H54 (cell line): ENCODE data around the gene REG3G.

Source experiments
- DNase-seq: peaks from one replicate; pipeline ENCODE4 v3.0.0; 2011; ENCODE audit warnings: low spot score, mixed read lengths; ENCODE audit not compliant: insufficient read length
- FAIRE-seq: peaks from 3 replicates; lab custom pipeline; 2011; peaks lifted over from hg19 to GRCh38; lab: Jason Lieb, UNC
- POLR2A ChIP-seq: IDR thresholded peaks from 2 replicates; pipeline ENCODE4 v1.6.1; 2011; ENCODE audit warnings: low read depth, mild to moderate bottlenecking, low read length

The REG3G gene

GRCh38 chr2:79025421-79025820 lies at the start of gene REG3G:
Gene REG3G (plus strand): TSS chr2:79025702. CDS start chr2:79026094, 392 bp downstream.
- no peak for TF ChIP-seq POLR2A
- DNase-seq = no peak
- FAIRE-seq = no peak

GRCh38 chr2:78977661-78978145 lies 47.8 kb upstream of the REG3G start:
- TF ChIP-seq POLR2A = no peak
- no peak for DNase-seq
- FAIRE-seq = no peak

- no peak for TF ChIP-seq POLR2A
- no peak for DNase-seq
- no peak for FAIRE-seq
Measured at GRCh38 chr2:78978340-78978739, 47.2 kb upstream of the REG3G start.

GRCh38 chr2:78979380-78980151 lies 45.9 kb upstream of the REG3G start:
- no peak for TF ChIP-seq POLR2A
- DNase-seq (no peak), FAIRE-seq (peak; percentile 15)

GRCh38 chr2:78980152-78980465 lies 45.4 kb upstream of the REG3G start:
- TF ChIP-seq POLR2A = no peak
- no peak for DNase-seq
- FAIRE-seq = no peak

- DNase-seq = no peak
- no peak for FAIRE-seq
- no peak for TF ChIP-seq POLR2A
Measured at GRCh38 chr2:78980871-78981270, 44.6 kb upstream of the REG3G start.

- no peak for DNase-seq
- no peak for FAIRE-seq
- no peak for TF ChIP-seq POLR2A
Measured at GRCh38 chr2:78982638-78983330, 42.7 kb upstream of the REG3G start.

- TF ChIP-seq POLR2A = no peak
- no peak for DNase-seq
- FAIRE-seq = no peak
Measured at GRCh38 chr2:78984386-78984785, 41.1 kb upstream of the REG3G start.

- TF ChIP-seq POLR2A = no peak
Measured at GRCh38 chr2:78985558-78985957, 39.9 kb upstream of the REG3G start.

GRCh38 chr2:78989051-78989450 lies 36.5 kb upstream of the REG3G start:
- no peak for TF ChIP-seq POLR2A
- FAIRE-seq = no peak
- DNase-seq = no peak

More at GRCh38 chr2:78985558-78985957, 39.9 kb upstream of the REG3G start:
- DNase-seq (no peak), FAIRE-seq (no peak)

- DNase-seq = no peak
- no peak for FAIRE-seq
- TF ChIP-seq POLR2A = no peak
Measured at GRCh38 chr2:78992451-78992806, 33.1 kb upstream of the REG3G start.

GRCh38 chr2:78992807-78993517 lies 32.5 kb upstream of the REG3G start:
- DNase-seq (no peak), FAIRE-seq (no peak)
- TF ChIP-seq POLR2A = no peak

GRCh38 chr2:78993518-78994148 lies 31.9 kb upstream of the REG3G start:
- no peak for FAIRE-seq
- no peak for DNase-seq

GRCh38 chr2:78994789-78995188 lies 30.7 kb upstream of the REG3G start:
- DNase-seq (no peak), FAIRE-seq (no peak)
- no peak for TF ChIP-seq POLR2A

More at GRCh38 chr2:78993518-78994148, 31.9 kb upstream of the REG3G start:
- no peak for TF ChIP-seq POLR2A
